ENCODE measurements around the gene FITM2. TPM values are rescaled to one million over a fixed set of nuclear protein-coding genes. Genes with fewer than 3 reads are reported as not detected.
A peak's percentile ranks its signal among the peaks of the same experiment; 100 is the strongest.

Gene FITM2
- polyA plus RNA-seq, 2 of the 4 experiments (the other 2 are of a cell fraction) = 13.1 to 15.4 TPM

GRCh38 chr20:44282192-44282591, 28.8 kb downstream of the FITM2 start:
- Histone ChIP-seq H3K9me3 (no peaks in the 10 kb centered on the region), H3K4me3 (no peak overlapping the region), H3K4me2 (no peak overlapping the region), H3K4me1 (peaks cover 20% of the 10 kb centered on the region), H3K27ac (no peak overlapping the region)
- 79% methylated on average over 3 of the region's 3 CpGs for WGBS (ENCODE audit: missing lambda C conversion rate)
- no peak for DNase-seq (ENCODE audit: low read depth in 1 of 2, low spot score in 1 of 2)
- no peak for ATAC-seq
- TF ChIP-seq ZSCAN20 (CRISPR knock-in tag; IDR thresholded peaks at IDR 0.05) (no peak), EHMT2 (IDR thresholded peaks at IDR 0.05; ENCODE audit: low read depth) (no peak), FOSL2 (IDR thresholded peaks at IDR 0.05) (no peak), FOSL2 (CRISPR knock-in tag; IDR thresholded peaks at IDR 0.05) (no peak), ESRRA (IDR thresholded peaks at IDR 0.05; ENCODE audit: borderline replicate concordance, low read length) (no peak), REST (IDR thresholded peaks at IDR 0.05) (no peak)
- no peak for FAIRE-seq
- ChIA-PET CTCF (interaction anchor here (0.7 to 4.1 kb wide), 8 partner anchors 8 to 66 kb away, joined by 3 to 28 read pairs (median 3); partner anchors contain the start of gene FITM2), POLR2A (no interaction called here)

- ChIA-PET CTCF (interaction anchor here (1.6 to 4.1 kb wide), 2 partner anchors 10 to 32 kb away, joined by 3 to 28 read pairs; partner anchors contain the start of gene FITM2), POLR2A (no interaction called here)
- Histone ChIP-seq H3K27ac (no peak overlapping the region), H3K9me3 (no peaks in the 10 kb centered on the region), H3K4me2 (no peak overlapping the region), H3K4me1 (peaks cover 20% of the 10 kb centered on the region), H3K4me3 (no peak overlapping the region)
- no peak for FAIRE-seq
- WGBS (ENCODE audit: missing lambda C conversion rate) = 100% methylated on average over 2 of the region's 2 CpGs
- no peak for DNase-seq (ENCODE audit: low read depth in 1 of 2, low spot score in 1 of 2)
- TF ChIP-seq E2F6 (IDR thresholded peaks at IDR 0.05; ENCODE audit: borderline replicate concordance, low read depth) (no peak), HOXB13 (CRISPR knock-in tag; IDR thresholded peaks at IDR 0.05; ENCODE audit: low read depth) (no peak), HOXA7 (CRISPR knock-in tag; IDR thresholded peaks at IDR 0.05) (no peak), HDAC2 (IDR thresholded peaks at IDR 0.05) (no peak), ATOH8 (CRISPR knock-in tag; IDR thresholded peaks at IDR 0.05; ENCODE audit: low read depth) (no peak), RCOR1 (IDR thresholded peaks at IDR 0.05; ENCODE audit: low read depth, low read length) (no peak), CHD2 (IDR thresholded peaks at IDR 0.05; ENCODE audit: low read length, partially characterized antibody) (no peak)
- peak in 1 of 2 experiments; percentile 24; a peak in 2 of 6 replicates for ATAC-seq
Observed at GRCh38 chr20:44280387-44280786, 30.6 kb downstream of the FITM2 start.

- FAIRE-seq (no peak), DNase-seq (ENCODE audit: low read depth in 1 of 2, low spot score in 1 of 2) (peak; percentile 37 to 69), ATAC-seq (peak; percentile 92 to 93)
- H3K4me3 ChIP-seq = no peak overlapping the region
- H3K9me3 ChIP-seq = no peaks in the 10 kb centered on the region
- peaks cover 20% of the 10 kb centered on the region for H3K4me1 ChIP-seq
- peak overlapping the region; percentile 55 for H3K4me2 ChIP-seq
- TF ChIP-seq RNF2 (IDR thresholded peaks at IDR 0.05; ENCODE audit: borderline replicate concordance, low read depth) = no peak
- TF ChIP-seq FOXS1 (CRISPR knock-in tag; IDR thresholded peaks at IDR 0.05) = 0 out of 2 replicates have a peak, but pooled peaks have one; percentile 22
- TF ChIP-seq JUNB (IDR thresholded peaks at IDR 0.05) = 0 out of 2 replicates have a peak, but pooled peaks have one; percentile 22
- no peak for TF ChIP-seq HDAC2 (IDR thresholded peaks at IDR 0.05)
- no peak for TF ChIP-seq PHF8 (IDR thresholded peaks at IDR 0.05; ENCODE audit: borderline replicate concordance, low read depth)
- no peak for TF ChIP-seq MAFK (IDR thresholded peaks at IDR 0.05; ENCODE audit: partially characterized antibody)
- no peak for TF ChIP-seq MYC (IDR thresholded peaks at IDR 0.05; ENCODE audit: borderline replicate concordance, low read length)
- TF ChIP-seq SREBF2 (IDR thresholded peaks at IDR 0.05) = no peak
- TF ChIP-seq MAX (IDR thresholded peaks at IDR 0.05) = peak; percentile 51; the same call in 1 of the 2 replicates
- no peak for TF ChIP-seq FOSL2 (IDR thresholded peaks at IDR 0.05)
- peak; percentile 67 for TF ChIP-seq FOSL2 (CRISPR knock-in tag; IDR thresholded peaks at IDR 0.05)
- ChIA-PET POLR2A (no interaction called here), CTCF (interaction anchor here (0.7 to 1.4 kb wide), 2 partner anchors 63 to 182 kb away, joined by 3 to 6 read pairs; no protein-coding TSS in a partner anchor)
- WGBS (ENCODE audit: missing lambda C conversion rate) = 7% methylated on average over 11 of the region's 11 CpGs
- peak overlapping the region; percentile 16 to 73; a peak in 3 of 6 replicates for H3K27ac ChIP-seq
Observed at GRCh38 chr20:44279228-44279627, 31.8 kb downstream of the FITM2 start.

Measured in A549 (cell line).